GM12878 (cell line): Measurements from ENCODE around the gene KIAA0825. TPM values are rescaled to one million over a fixed set of nuclear protein-coding genes. Genes with fewer than 3 reads are reported as not detected.

Experiments used
- ATAC-seq: fragments of 200-7000 bp; cut with Tn5 transposase; 3 replicates; pipeline ENCODE4 v1.9.1; 2020; ENCODE audit warnings: mild to moderate bottlenecking, moderate library complexity
- BruUV-seq: library from RNA; stranded (reverse); fragments of 400-500 nt; replicated peaks from 2 replicates; lab custom pipeline; 2021; lab: Mats Ljungman, UMichigan
- CTCF ChIA-PET: fragments of 300-600 bp; sonication (Branson Sonifier 250); formaldehyde crosslinking; extraction: SDS; loops from one replicate; lab custom pipeline; 2021; ENCODE audit warnings: inconsistent platforms; lab: Yijun Ruan, JAX
- POLR2A ChIA-PET: fragments of 350-600 bp; formaldehyde crosslinking; extraction: SDS; loops from one replicate; lab custom pipeline; 2021; ENCODE audit warnings: inconsistent platforms; lab: Charles Lee
- RAD21 ChIA-PET: fragments of 300-600 bp; sonication (Branson Sonifier 250); formaldehyde crosslinking; loops from one replicate; lab custom pipeline; 2023; ENCODE audit warnings: antibody characterized with exemption; ENCODE audit not compliant: unreplicated experiment; lab: Charles Lee
- SMC1A ChIA-PET: fragments of 300-600 bp; sonication (Branson Sonifier 250); formaldehyde crosslinking; loops from one replicate; lab custom pipeline; 2023; ENCODE audit not compliant: unreplicated experiment, uncharacterized antibody; lab: Charles Lee
- DNase-seq: peaks from one replicate; pipeline ENCODE4 v3.0.0-alpha.2; 2011; ENCODE audit warnings: low read depth, low spot score
- FAIRE-seq: peaks from 3 replicates; lab custom pipeline; 2011; peaks lifted over from hg19 to GRCh38; lab: Jason Lieb, UNC
- H2AFZ ChIP-seq: 2 replicates; pipeline ENCODE4 v1.6.0; 2011; ENCODE audit warnings: low read depth, low read length, control low read depth; ENCODE audit not compliant: control insufficient read depth
- H3K27ac ChIP-seq: 2 replicates; pipeline ENCODE4 v1.5.1; 2011; ENCODE audit warnings: control low read depth; ENCODE audit not compliant: control insufficient read depth, insufficient read depth
- H3K27me3 ChIP-seq, 2 experiments: replicated peaks in 1 of 2; 2 replicates each; pipeline versions ENCODE4 v1.6.0 to v1.6.1; 2011; ENCODE audit warnings: low read length in 1 of 2; ENCODE audit not compliant: control insufficient read depth in 2 of 2, insufficient read depth in 2 of 2
- H3K36me3 ChIP-seq, 2 experiments: 2 replicates each; pipeline ENCODE4 v1.5.1; 2011; ENCODE audit warnings: low read length in 1 of 2; ENCODE audit not compliant: control insufficient read depth in 2 of 2, insufficient read depth in 2 of 2
- H3K4me1 ChIP-seq: 2 replicates; pipeline ENCODE4 v1.6.1; 2011; ENCODE audit warnings: mild to moderate bottlenecking, low read length, moderate library complexity, mixed read lengths; ENCODE audit not compliant: control insufficient read depth, insufficient read depth
- H3K4me2 ChIP-seq: 2 replicates; pipeline ENCODE4 v1.6.0; 2011; ENCODE audit warnings: control low read depth; ENCODE audit not compliant: control insufficient read depth, insufficient read depth
- H3K4me3 ChIP-seq: fragments of 200-600 bp; sonication (generic); 2 replicates; pipeline ENCODE4 v1.5.1; 2016
- H3K79me2 ChIP-seq: 2 replicates; pipeline ENCODE4 v1.6.0; 2011; ENCODE audit warnings: low read length; ENCODE audit not compliant: control insufficient read depth, insufficient read depth
- H3K9ac ChIP-seq: 2 replicates; pipeline ENCODE4 v1.8.0; 2011; ENCODE audit warnings: low read length, control low read depth, mixed read lengths; ENCODE audit not compliant: control insufficient read depth, insufficient read depth
- H3K9me3 ChIP-seq: replicated peaks from 3 replicates; pipeline ENCODE4 v1.5.1; 2011; ENCODE audit warnings: mild to moderate bottlenecking, low read length; ENCODE audit not compliant: control insufficient read depth, insufficient read depth
- H4K20me1 ChIP-seq: 2 replicates; pipeline ENCODE4 v1.6.0; 2011; ENCODE audit not compliant: control insufficient read depth, insufficient read depth
- ATF3 ChIP-seq: IDR thresholded peaks from 2 replicates; pipeline ENCODE4 v1.6.1; 2011; ENCODE audit warnings: low read depth, mild to moderate bottlenecking, low read length, moderate library complexity, borderline replicate concordance; ENCODE audit errors: extremely low read depth
- BCL11A ChIP-seq: IDR thresholded peaks from 2 replicates; pipeline ENCODE4 v1.6.1; 2011; ENCODE audit warnings: low read depth, low read length
- BCLAF1 ChIP-seq: fragments of 450-650 bp; IDR thresholded peaks from 2 replicates; pipeline ENCODE4 v1.6.1; 2017; ENCODE audit warnings: antibody characterized with exemption, mild to moderate bottlenecking, moderate library complexity
- CEBPB ChIP-seq, 2 experiments: fragments of 150-350 bp in 1 of 2; IDR thresholded peaks; 2 replicates each; pipeline ENCODE4 v1.6.1; 2012 to 2014; ENCODE audit warnings: low read depth in 2 of 2, low read length in 2 of 2, borderline replicate concordance in 1 of 2, inconsistent platforms in 1 of 2
- CEBPZ ChIP-seq: fragments of 150-350 bp; IDR thresholded peaks from 2 replicates; pipeline ENCODE4 v1.6.1; 2016; ENCODE audit warnings: low read depth, low read length
- CREB1 ChIP-seq: IDR thresholded peaks from 2 replicates; pipeline ENCODE4 v1.6.1; 2012; ENCODE audit warnings: low read depth, mild to moderate bottlenecking, inconsistent platforms
- ETV6 ChIP-seq, 2 experiments: fragments of 450-650 bp in 1 of 2; IDR thresholded peaks in 1 of 2; conservative IDR thresholded peaks in 1 of 2; 2 replicates each; pipeline ENCODE4 v1.6.1; 2014; ENCODE audit warnings: antibody characterized with exemption in 1 of 2, borderline replicate concordance in 1 of 2, low read depth in 1 of 2, mild to moderate bottlenecking in 1 of 2, moderate library complexity in 1 of 2
- KAT2A ChIP-seq: conservative IDR thresholded peaks from 2 replicates; pipeline ENCODE4 v1.6.1; 2011; ENCODE audit warnings: low read depth, low read length; ENCODE audit not compliant: control insufficient read depth
- NKRF ChIP-seq: fragments of 450-650 bp; conservative IDR thresholded peaks from 2 replicates; pipeline ENCODE4 v1.6.1; 2017; ENCODE audit warnings: mild to moderate bottlenecking, moderate library complexity
- POLR2AphosphoS5 ChIP-seq: IDR thresholded peaks from 2 replicates; pipeline ENCODE4 v1.6.1; 2011; ENCODE audit warnings: mild to moderate bottlenecking, low read length, inconsistent platforms
- RFX5 ChIP-seq: IDR thresholded peaks from 2 replicates; pipeline ENCODE4 v1.6.1; 2011; ENCODE audit warnings: low read depth, low read length, improper control_type of control experiment
- SMAD5 ChIP-seq: IDR thresholded peaks from 2 replicates; pipeline ENCODE4 v1.6.1; 2016; ENCODE audit warnings: antibody characterized with exemption, low read depth
- SP1 ChIP-seq: IDR thresholded peaks from one replicate; pipeline ENCODE4 v1.6.1; 2011; ENCODE audit warnings: low read depth, low read length
- STAT1 ChIP-seq: fragments of 450-650 bp; conservative IDR thresholded peaks from 2 replicates; pipeline ENCODE4 v1.6.1; 2014; ENCODE audit warnings: antibody characterized with exemption, mild to moderate bottlenecking
- SUPT20H ChIP-seq: IDR thresholded peaks from 2 replicates; pipeline ENCODE4 v1.6.1; 2011; ENCODE audit warnings: low read depth, mild to moderate bottlenecking, low read length, moderate library complexity, borderline replicate concordance; ENCODE audit not compliant: control insufficient read depth
- WRNIP1 ChIP-seq: IDR thresholded peaks from 2 replicates; pipeline ENCODE4 v1.6.1; 2011; ENCODE audit warnings: low read depth, low read length, improper control_type of control experiment, borderline replicate concordance
- ZNF207 ChIP-seq: fragments of 450-650 bp; IDR thresholded peaks from 2 replicates; pipeline ENCODE4 v1.6.1; 2014; ENCODE audit warnings: antibody characterized with exemption, mild to moderate bottlenecking, borderline replicate concordance
- WGBS: methylation state at CpG from one replicate; pipeline ENCODE4 v1.1.6; 2016; ENCODE audit warnings: low lambda C conversion rate; ENCODE audit not compliant: insufficient replicate concordance, insufficient coverage; ENCODE audit errors: missing lambda C conversion rate; 5-methylcytosine and 5-hydroxymethylcytosine counted together
- in situ Hi-C: fragments of 300-500 bp; cut with MboI; formaldehyde crosslinking; loops from 9 replicates; pipeline ENCODE4 v1.14.3; 2018; ENCODE audit warnings: mixed read lengths
- intact Hi-C: fragments of 100-400 bp; cut with micrococcal nuclease; formaldehyde crosslinking; loops from one replicate; pipeline ENCODE4 v1.14.2; 2022; ENCODE audit not compliant: unreplicated experiment
- polyA plus RNA-seq, 11 experiments: library from polyadenylated mRNA; depleted of rRNA in 4 of 11; unstranded in 6 of 11; stranded (reverse) in 5 of 11; fragments of >200 nt; fragmentation: Nextera tagmentation in 4 of 11; fragmentation: Illumina TruSeq in 1 of 11; extraction: Ambion mirVana in 4 of 11; extraction: Trizol in 1 of 11; gene quantifications; 1 replicate in 1 of 11; 2 replicates in 10 of 11; pipeline versions ENCODE4 v1.2.1 to v1.2.3, GENCODE V29; 2011 to 2016; ENCODE audit warnings: inconsistent platforms in 2 of 11, missing spikeins in 2 of 11, low read depth in 1 of 11
- total RNA-seq, 4 experiments: library from RNA; depleted of rRNA in 3 of 4; stranded (reverse); fragments of >200 nt in 3 of 4; fragmentation: Illumina TruSeq in 1 of 4; extraction: Trizol in 1 of 4; gene quantifications; 2 replicates each; pipeline versions ENCODE4 v1.2.1 to v1.2.3, GENCODE V29; 2013 to 2021

Gene KIAA0825
- total and polyA plus RNA-seq, 10 of the 15 experiments (the other 5 are each of a cell fraction or from before 2014, with no cell fraction given), result 0.55 to 1.9 (median 1.5) TPM

GRCh38 chr5:94362857-94363256, 255.5 kb downstream of the KIAA0825 start:
- H3K4me1 ChIP-seq, result no peaks in the 10 kb centered on the region
- RAD21 ChIA-PET, result no interaction called here
- DNase-seq (no peak), FAIRE-seq (no peak), ATAC-seq (no peak)
- no peaks in the 10 kb centered on the region for H3K79me2 ChIP-seq
- in situ Hi-C loops (no loop called here), intact Hi-C loops (no loop called here)
- H3K9ac ChIP-seq, result no peak overlapping the region
- BruUV-seq, result no TSS peak
- POLR2A ChIA-PET, result no interaction called here
- SMC1A ChIA-PET, result interaction anchor here (0.6 to 1.1 kb wide), 4 partner anchors 9 to 477 kb away, joined by 3 to 4 read pairs (median 3); no protein-coding TSS in a partner anchor
- no peak overlapping the region for H3K27ac ChIP-seq
- no peak overlapping the region for H3K4me2 ChIP-seq
- CTCF ChIA-PET, result no interaction called here
- H3K27me3 ChIP-seq, result no peaks in the 10 kb centered on the region
- no peaks in the 10 kb centered on the region for H3K9me3 ChIP-seq
- no peaks in the 10 kb centered on the region for H4K20me1 ChIP-seq
- H2AFZ ChIP-seq, result no peak overlapping the region
- no peak overlapping the region for H3K4me3 ChIP-seq
- H3K36me3 ChIP-seq, result no peaks in the 10 kb centered on the region
- WGBS, result 8% methylated on average over 1 of the region's 1 CpG
- TF ChIP-seq ATF3 (no peak), SUPT20H (no peak), SMAD5 (no peak), CEBPB (IDR thresholded peaks at IDR 0.05; ENCODE audit: borderline replicate concordance in 1 of 2, low read depth in 2 of 2, low read length in 2 of 2) (no peak), CREB1 (no peak), SP1 (no peak), ZNF207 (no peak), WRNIP1 (no peak), POLR2AphosphoS5 (no peak), ETV6 (conservative IDR thresholded peaks at IDR 0.05 in 1 of 2, IDR thresholded peaks at IDR 0.05 in 1 of 2; ENCODE audit: borderline replicate concordance in 1 of 2, low read depth in 1 of 2) (no peak), CEBPZ (no peak), KAT2A (no peak), BCL11A (no peak), RFX5 (no peak), BCLAF1 (no peak), STAT1 (no peak), NKRF (no peak)
